DMS 273 treated with DMSO at 0.1 percent for 48 hours (cell line): Measurements from ENCODE around the gene NR1H2.

Source experiments
- DNase-seq: peaks from one replicate; lab custom pipeline; 2025; lab: John Stamatoyannopoulos, UW

NR1H2 gene

DNA sequence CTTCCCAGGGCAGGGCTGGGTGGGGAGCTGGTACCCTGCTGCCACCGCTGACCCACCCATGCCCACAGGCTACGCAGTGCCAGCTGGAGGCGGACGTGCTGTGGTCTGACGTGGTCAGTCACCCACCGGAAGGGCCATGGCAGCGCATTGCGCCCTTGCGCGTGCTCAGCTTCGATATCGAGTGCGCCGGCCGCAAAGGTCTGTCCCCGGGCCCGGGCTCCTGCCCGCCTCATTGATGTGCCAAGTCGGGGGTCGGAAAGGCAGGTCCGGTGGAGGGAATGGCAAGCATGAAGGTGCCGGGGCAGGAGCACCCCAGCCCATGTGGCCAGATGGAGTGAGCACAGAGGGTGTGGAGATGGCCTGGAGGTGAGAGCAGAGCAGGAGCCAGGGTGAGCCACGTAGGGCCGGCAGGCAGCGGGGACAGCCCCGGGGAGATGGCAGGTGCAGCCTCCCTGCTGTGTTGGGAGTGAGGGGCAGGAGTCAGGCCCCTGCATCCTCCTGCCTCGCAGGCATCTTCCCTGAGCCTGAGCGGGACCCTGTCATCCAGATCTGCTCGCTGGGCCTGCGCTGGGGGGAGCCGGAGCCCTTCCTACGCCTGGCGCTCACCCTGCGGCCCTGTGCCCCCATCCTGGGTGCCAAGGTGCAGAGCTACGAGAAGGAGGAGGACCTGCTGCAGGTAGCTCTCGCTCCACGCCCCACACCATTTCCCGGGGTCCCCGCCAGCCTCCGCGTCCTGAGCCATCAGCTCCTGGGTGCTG is 26.5 kb downstream of the NR1H2 start:
- DNase-seq = no peak

DNA sequence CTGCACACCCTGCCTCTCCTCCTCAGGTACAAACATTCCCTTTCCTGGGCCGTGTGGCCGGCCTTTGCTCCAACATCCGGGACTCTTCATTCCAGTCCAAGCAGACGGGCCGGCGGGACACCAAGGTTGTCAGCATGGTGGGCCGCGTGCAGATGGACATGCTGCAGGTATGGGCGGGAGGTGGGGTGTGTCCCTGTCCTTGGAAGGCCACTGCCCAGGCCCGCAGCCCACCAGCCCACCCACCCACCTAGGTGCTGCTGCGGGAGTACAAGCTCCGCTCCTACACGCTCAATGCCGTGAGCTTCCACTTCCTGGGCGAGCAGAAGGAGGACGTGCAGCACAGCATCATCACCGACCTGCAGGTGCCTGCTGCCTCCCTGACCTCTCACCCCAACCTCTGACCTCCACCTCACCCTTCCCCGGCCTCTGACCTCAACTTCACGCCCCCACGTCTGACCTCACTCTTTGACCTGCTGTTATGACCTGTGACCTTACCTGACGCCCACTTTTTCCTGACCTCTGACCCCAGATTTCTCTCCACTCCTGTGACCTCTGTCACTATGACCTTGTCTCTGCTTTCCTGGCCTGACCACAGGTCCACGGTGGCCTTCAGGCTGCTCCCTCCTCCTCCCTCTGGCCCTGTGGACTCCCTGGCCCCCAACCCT is 30.0 kb downstream of the NR1H2 start:
- no peak for DNase-seq

DNA sequence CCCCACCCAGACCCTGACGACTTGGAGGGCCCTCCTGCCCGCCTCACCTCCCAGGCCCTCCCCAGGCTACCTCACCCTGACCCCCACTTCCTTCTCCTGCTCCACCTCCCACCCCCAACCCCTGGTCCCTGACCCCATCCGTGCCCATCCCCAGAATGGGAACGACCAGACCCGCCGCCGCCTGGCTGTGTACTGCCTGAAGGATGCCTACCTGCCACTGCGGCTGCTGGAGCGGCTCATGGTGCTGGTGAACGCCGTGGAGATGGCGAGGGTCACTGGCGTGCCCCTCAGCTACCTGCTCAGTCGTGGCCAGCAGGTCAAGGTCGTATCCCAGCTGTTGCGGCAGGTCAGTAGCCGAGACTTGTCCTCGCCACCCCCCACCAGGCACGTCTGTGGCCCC is 30.6 kb downstream of the NR1H2 start:
- no peak for DNase-seq

DNA sequence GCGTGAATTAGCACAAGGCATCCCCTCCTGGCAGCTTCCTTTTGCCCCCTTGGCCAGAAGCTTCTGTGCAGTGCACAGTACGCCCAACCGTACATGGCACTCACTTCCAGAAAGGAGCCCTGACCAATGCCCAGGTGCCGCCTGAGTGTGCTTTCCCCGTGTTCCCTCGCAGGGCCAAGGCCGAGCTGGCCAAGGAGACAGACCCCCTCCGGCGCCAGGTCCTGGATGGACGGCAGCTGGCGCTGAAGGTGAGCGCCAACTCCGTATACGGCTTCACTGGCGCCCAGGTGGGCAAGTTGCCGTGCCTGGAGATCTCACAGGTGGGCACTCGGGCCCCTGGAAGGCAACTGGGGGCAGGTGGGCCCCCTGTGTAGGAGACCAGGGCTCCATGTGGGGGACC is 33.1 kb downstream of the NR1H2 start:
- DNase-seq = no peak

DNA sequence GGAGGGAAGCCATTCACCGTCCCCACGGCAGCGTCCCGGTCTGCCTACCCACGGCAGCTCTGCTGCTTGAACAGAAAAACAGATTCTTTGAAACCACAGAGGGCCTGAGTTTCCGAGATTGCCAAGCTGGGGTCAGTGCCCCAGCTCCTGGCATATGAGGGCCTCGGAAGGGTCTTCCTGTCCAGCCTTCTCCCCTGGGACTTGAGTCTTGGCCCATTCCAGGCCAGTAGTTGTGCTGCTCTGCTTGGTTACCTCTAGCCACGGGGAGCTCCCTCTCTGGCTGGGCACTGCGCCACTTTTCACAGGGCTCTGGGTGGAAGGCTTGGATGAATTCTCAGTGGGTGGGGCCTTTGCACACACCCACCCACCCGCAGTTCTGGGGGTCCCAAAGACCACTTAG is 33.9 kb downstream of the NR1H2 start:
- no peak for DNase-seq

DNA sequence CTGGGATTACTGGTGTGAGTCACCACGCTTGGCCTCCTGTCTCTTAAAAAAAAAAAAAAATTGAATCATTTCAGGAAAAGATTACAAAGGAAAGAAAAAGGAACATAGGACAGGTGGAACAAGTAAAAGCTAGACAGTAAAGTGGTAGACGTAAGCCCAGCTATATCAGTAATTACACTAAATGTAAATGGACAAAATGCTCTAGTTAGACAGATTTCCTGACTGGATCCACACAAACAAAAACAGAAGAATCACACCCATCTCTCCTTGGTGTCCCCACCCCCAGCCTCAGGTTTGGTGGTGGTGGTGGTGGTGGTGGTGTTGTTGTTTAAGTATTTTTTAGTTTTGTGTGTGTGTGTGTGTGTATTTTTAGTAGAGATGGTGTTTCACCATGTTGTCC is 36.2 kb downstream of the NR1H2 start:
- DNase-seq = no peak

DNA sequence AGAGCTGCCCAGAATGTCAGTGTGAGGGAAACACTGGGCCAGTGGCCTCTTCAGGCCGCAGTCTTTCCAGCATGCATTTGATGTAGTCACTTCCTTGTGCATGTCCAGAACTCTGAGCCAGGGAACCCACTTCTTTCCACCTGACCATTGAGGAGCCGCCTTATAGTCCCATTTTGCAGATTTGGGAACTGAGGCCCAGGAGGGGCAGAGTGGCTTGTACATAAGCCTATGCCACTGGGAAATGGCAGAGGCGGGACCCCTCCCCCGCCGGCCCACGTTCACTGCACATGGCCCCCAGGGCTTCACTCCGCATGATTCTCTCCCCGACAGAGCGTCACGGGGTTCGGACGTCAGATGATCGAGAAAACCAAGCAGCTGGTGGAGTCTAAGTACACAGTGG is 36.8 kb downstream of the NR1H2 start:
- no peak for DNase-seq

DNA sequence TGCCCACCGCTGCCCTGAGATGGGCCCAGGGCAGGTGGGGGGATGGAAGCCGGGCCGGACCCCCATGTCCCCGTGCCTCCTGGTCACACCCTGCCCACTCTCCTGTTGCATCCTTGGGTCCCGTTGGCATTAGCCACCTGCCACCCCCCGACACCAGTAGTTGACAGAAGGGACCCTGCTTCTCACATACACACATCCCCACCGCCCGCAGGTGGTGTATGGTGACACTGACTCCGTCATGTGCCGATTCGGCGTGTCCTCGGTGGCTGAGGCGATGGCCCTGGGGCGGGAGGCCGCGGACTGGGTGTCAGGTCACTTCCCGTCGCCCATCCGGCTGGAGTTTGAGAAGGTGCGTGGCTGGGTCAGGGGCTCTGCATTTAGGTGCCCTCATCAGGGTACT is 37.3 kb downstream of the NR1H2 start:
- no peak for DNase-seq

DNA sequence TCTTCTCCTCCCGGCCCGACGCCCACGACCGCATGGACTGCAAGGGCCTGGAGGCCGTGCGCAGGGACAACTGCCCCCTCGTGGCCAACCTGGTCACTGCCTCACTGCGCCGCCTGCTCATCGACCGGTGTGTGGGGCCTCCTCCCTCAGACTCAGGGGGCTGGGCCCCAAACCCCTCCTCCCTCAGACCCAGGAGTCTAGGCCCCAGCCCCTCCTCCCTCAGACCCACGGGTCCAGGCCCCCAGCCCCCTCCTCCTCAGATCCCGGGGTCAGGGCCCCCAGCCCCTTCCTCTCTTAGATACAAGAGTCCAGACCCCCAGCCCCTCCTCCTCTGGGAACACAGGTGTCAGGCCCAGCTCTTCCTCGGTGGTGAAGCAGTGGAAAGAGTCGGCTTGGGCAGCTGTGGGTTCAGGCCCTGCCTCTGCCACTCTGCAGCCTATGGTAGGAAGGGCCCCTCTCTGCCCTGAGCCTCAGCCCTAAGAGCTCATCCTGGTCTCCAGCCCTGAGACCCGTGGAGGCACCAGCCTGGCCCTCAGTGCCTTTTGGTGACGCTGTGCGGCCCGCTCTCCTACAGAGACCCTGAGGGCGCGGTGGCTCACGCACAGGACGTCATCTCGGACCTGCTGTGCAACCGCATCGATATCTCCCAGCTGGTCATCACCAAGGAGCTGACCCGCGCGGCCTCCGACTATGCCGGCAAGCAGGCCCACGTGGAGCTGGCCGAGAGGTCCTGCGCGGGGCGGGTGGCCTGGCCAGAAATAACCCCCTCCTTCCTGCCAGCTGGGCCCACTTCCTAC is 38.8 kb downstream of the NR1H2 start:
- DNase-seq = no peak

DNA sequence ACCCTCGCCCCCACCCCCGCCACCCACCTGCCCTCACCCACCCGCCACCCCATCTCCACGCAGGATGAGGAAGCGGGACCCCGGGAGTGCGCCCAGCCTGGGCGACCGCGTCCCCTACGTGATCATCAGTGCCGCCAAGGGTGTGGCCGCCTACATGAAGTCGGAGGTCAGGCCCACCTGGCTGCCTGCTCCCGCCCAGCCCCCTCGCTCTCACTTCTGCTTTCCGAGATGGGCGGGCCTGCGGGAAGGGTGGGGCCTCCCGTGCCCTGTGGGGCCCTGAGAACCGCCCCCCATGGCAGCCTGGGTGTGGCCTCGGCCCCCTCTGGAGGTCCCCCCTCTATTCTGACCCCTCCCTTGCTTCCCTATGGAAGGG is 39.4 kb downstream of the NR1H2 start:
- no peak for DNase-seq

DNA sequence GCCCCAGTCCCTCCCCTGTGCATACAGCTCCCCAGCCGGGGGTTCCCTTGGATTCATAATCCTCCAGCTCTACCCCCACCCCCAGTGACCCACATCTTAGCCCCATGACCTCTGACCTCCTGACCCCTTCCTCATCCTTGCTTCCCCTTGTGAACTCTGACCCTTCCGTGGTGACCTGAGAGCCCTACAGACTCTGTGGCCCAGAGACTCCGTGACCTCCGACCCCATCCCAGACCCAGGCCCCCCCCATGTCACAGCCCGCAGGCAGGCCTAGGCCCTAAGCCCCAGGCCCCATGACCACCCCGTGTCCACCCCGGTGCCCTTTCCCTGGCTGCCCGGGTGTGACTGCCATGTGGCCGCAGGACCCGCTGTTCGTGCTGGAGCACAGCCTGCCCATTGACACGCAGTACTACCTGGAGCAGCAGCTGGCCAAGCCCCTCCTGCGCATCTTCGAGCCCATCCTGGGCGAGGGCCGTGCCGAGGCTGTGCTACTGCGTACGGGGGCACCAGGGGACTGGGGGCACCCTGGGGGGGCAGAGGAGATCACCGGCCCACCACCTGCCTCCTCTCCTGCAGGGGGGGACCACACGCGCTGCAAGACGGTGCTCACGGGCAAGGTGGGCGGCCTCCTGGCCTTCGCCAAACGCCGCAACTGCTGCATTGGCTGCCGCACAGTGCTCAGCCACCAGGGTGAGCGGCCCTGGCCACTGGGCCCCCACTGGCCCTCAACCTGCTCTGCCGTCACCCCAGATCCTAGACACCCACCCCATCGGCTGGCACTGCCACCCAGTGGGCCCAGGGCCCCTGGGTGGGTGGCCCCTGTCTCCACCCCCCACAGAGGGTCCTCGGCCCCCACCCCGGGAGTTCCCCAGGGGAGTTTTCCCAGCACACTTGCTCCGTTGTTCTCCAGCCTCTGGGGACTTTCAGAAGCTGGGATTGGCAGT is 40.0 kb downstream of the NR1H2 start:
- DNase-seq = no peak

DNA sequence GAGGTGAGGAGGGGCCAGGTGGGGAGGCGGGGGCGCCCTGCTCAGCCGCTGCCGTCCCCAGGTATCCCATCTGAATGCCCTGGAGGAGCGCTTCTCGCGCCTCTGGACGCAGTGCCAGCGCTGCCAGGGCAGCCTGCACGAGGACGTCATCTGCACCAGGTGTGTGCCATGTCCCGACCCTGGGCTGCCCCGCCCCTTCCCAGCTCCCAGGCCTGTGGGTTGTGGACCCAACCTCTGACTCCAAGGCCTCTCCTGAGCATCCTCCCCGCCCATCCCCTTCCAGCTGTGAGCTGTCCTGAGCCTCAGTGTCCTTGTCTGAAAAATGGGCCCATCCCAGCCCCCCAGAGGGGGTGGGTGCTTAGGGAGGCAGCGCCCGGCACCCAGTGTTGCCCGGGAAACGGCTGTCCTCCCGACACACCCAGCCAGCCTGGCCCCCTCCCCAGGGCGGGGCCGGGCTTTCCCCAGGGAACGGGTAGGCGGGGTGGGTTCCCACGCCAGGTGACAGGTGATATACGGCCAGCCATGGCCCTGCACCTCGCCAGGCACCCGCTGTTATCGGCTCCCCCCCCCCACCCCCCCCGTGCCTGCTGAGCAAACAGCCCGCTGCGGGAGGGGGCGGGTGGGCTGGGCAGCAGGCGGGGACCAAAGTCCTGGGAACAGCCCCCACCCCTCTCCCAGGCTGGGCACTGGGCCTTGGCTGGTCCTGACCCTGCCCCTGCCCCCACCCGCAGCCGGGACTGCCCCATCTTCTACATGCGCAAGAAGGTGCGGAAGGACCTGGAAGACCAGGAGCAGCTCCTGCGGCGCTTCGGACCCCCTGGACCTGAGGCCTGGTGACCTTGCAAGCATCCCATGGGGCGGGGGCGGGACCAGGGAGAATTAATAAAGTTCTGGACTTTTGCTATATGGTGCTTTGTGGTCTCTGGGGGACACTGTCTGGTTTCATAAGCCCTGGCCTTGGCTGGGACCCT is 41.1 kb downstream of the NR1H2 start:
- DNase-seq = no peak

DNA sequence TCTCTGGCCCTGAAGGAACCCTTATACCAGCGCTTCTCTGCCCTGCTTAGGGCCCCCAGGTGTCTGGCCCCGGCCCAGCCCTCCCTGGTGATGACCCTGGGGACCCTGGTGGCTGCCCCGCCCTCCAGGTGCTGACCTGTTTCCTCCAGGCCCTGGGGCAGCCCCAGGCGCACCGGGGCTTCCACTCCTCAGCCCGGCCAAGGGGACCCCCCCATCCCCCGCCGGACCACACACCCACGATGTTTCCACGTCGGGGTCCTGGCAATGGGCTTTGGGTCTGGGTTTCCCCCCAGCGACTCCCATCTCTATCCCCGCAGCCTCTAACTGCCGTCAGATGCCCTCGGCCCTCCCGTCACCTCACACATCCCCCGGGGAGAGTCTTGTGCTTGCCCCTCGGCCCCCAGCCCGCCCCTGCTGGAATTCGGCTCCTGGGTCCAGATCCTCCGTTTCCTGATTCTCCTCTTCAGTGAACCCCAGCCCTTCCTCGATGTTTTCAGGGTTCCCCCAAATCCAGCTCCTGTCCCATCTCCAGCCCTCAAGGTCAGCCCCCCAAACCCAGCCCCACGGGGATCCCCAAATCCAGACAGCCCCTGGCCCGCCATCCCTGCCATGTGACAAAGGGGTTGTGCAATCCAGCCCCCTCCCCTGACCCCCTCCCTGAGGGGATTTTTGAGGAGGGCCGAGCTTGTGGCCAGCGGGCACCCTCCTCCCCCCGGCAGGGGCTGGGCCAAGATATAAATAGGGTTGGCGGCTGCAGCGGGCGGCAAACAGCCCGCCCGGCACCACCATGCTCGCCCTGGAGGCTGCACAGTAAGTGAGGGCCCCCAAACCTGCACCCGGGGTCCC is 42.1 kb downstream of the NR1H2 start, which contains the start of gene SPIB:
TSS of gene SPIB (plus strand) at position 763 of the 846 bp plus-strand sequence. CDS start at position 788, 25 bp downstream.
- no peak for DNase-seq

DNA sequence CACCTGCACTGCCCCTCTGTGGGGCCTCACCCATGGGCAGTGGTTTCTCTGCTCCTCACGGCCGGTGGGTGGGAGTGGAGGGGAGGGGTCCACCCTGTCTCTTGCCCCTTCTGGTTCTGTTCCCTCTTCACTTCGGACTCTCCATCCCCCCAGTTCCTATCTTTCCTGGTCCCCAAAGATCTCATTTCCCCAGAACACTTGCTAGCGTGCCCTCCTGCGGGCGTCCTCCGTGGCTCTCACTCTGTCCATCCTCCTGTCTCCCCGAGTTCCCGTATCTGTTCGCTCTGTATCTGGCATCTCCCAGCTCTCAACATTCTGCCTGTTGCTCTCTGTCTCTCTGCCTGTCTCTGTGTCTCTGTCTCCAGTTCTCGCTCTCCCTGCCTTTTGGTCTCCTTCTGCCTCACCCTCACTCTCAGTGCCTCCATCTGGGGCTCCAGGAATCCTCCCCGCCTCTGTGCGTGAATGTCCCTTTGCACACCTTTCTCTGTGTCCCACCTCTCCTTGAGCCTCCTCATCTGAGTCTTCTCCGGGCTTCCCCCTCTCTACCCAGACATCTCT is 42.8 kb downstream of the NR1H2 start:
- DNase-seq = no peak

DNA sequence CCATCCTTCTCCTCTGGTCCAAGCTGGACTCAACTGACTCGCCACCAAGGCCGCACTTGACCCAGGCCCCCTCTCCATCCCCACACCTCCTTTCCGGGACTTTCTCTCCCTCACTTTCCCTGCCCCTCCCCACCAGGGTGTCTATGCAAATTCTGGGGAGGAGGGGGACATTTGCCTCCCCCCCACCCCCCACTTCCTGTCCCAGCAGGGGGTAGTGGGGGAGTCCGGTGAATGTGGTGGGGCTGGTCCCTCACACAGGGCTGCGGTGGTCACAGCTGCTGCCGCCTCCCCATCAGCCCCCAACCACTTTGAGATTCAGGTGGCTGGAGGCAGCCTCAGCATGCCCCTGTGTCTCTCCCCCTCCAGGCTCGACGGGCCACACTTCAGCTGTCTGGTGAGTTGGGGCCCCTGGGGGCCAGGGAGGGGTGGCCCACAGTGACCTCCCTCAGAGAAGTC is 43.4 kb downstream of the NR1H2 start:
- DNase-seq = no peak

DNA sequence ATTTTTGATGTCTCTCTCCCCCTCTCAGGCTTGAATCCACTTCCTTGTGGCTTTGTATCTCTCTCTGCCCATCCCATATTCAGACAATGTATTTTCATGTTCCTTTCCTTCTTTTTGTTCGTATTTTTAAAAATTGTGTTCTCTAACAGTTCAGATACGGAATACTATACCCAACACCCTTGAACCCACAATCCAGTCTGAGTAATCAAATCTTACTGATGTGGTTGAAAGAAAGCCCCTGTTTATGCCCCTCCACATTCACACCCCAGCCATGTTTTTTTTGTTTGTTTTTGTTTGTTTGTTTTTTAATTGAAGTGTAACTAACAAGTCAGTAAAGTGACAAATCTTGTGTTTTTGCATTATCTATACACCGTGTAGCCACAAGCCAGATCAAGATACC is 43.9 kb downstream of the NR1H2 start:
- DNase-seq = no peak

DNA sequence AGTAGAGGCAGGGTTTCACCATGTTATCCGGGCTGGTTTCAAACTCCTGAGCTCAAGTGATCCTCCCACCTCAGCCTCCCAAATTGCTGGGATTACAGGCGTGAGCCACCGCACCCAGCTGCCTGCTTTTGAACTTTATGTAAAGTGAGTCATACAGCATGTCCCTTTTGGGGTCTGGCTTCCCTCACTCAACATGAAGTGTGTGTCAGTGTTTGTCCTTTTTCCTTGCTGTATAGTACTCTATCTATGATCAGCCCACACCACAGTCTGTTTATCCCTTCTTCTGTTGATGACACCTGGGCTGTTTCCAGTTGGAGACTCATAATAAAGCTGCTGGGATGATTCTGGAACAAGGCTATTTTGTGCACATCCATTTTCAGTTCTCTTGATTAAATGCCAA is 44.6 kb downstream of the NR1H2 start:
- no peak for DNase-seq

DNA sequence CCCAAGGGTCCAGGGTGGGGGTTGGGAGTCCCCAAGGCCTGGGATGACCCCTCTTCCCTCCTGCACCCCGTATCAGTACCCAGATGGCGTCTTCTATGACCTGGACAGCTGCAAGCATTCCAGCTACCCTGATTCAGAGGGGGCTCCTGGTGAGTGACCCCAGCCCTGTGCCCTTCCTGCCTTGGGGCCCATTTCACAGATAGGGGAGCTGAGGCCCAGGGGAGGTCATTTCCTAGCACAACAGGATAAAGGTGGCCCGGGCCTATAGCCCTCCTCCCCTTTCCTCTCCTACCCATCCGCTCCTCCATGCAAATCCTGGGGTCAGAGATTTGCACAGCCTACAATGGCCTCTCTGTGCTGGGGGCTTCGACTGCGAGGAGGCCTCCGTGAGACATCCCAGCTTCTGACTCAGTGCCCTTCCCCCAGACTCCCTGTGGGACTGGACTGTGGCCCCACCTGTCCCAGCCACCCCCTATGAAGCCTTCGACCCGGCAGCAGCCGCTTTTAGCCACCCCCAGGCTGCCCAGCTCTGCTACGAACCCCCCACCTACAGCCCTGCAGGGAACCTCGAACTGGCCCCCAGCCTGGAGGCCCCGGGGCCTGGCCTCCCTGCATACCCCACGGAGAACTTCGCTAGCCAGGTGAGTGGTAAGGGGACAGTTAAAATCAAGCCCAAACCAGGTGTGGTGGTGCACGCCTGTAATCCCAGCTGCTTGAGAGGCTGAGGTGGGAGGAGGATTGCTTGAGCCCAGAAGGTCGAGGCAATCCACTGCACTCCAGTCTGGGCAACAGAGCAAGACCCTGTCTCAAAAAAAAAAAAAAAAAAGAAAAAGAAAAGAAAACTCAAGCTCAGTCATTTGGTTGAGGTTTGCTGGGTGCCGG is 46.4 kb downstream of the NR1H2 start:
- no peak for DNase-seq
